ENCODE results near the gene ZNF362. TPM values are rescaled to one million over a fixed set of nuclear protein-coding genes. Genes with fewer than 3 reads are reported as not detected.

The ZNF362 gene
- total RNA-seq, 2 donors from 2014 or later, result 45.0 to 52.0 TPM

DNA sequence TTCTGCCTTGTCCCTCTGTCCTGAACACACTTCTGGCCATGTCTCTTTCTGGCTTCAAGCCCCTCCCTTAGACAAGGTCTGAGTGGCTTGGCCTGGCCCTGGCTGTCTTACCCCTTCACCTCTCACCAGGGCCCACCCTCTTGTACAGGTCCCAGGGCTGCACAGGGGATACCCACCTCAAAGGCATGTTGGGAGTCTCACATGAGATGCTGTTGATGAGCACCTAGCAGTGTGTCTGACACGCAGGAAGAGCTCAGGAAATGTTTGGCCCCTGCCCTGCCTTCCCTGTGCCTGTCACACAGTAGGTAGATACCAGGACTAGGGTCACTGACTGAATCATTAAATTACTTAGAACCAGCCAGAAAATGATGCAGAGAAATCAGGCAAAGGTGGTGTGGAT, 16.6 kb downstream of the ZNF362 start:
- intact Hi-C loops (cut with DNase I), result no loop called here
- no peak for DNase-seq (ENCODE audit: low spot score)

GRCh38 chr1:33273406-33273805, 17.1 kb downstream of the ZNF362 start:
- Histone ChIP-seq H3K27me3 (replicated peaks; ENCODE audit: insufficient read depth) (no peaks in the 10 kb centered on the region), H3K4me3 (no peak overlapping the region), H3K4me1 (replicated peaks) (no peaks in the 10 kb centered on the region), H3K27ac (no peak overlapping the region), H3K9me3 (no peaks in the 10 kb centered on the region), H3K36me3 (no peaks in the 10 kb centered on the region)
- WGBS, result 92% methylated on average over 3 of the region's 3 CpGs
- TF ChIP-seq CTCF (IDR thresholded peaks at IDR 0.05), result no peak
- TF ChIP-seq POLR2AphosphoS5 (IDR thresholded peaks at IDR 0.05), result no peak
- no peak for TF ChIP-seq POLR2A (IDR thresholded peaks at IDR 0.05)
- no peak for DNase-seq (ENCODE audit: low spot score)
- intact Hi-C loops (cut with DNase I), result no loop called here

More for the DNA sequence above, 16.6 kb downstream of the ZNF362 start:
- no peak overlapping the region for H3K27ac ChIP-seq
- no peaks in the 10 kb centered on the region for H3K9me3 ChIP-seq
- TF ChIP-seq POLR2AphosphoS5 (IDR thresholded peaks at IDR 0.05) (no peak), CTCF (IDR thresholded peaks at IDR 0.05) (no peak), POLR2A (IDR thresholded peaks at IDR 0.05) (no peak)
- no peaks in the 10 kb centered on the region for H3K4me1 ChIP-seq (replicated peaks)
- 83% methylated on average over 1 of the region's 1 CpG for WGBS
- H3K36me3 ChIP-seq, result no peaks in the 10 kb centered on the region
- no peaks in the 10 kb centered on the region for H3K27me3 ChIP-seq (replicated peaks; ENCODE audit: insufficient read depth)
- no peak overlapping the region for H3K4me3 ChIP-seq

DNA sequence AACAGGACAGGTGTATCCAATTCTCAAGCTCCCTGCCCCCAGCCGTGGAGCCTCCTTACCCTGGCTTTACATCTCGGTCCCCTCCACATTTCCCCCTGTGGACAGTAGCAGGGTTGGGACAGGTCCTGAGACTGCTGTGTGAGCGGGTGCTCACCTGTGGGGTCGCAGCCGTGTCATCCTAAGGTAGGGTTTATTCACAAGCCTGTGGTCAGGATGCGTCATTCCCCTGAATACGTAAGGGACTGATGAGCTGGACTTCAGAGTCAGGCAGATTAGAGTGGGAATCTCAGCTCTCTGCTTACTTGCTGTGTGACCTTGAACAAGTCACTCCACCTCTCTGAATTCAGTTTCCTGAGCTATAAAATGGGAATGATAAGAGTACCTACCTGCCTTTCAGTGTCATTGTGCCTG, 17.7 kb downstream of the ZNF362 start:
- no peaks in the 10 kb centered on the region for H3K27me3 ChIP-seq (replicated peaks; ENCODE audit: insufficient read depth)
- H3K36me3 ChIP-seq, result no peaks in the 10 kb centered on the region
- TF ChIP-seq POLR2AphosphoS5 (IDR thresholded peaks at IDR 0.05) (no peak), POLR2A (IDR thresholded peaks at IDR 0.05) (no peak), CTCF (IDR thresholded peaks at IDR 0.05) (no peak)
- intact Hi-C loops (cut with DNase I), result no loop called here
- H3K27ac ChIP-seq, result no peak overlapping the region
- H3K4me3 ChIP-seq, result no peak overlapping the region
- H3K4me1 ChIP-seq (replicated peaks), result no peaks in the 10 kb centered on the region
- no peak for DNase-seq (ENCODE audit: low spot score)
- 87% methylated on average over 7 of the region's 7 CpGs for WGBS
- no peaks in the 10 kb centered on the region for H3K9me3 ChIP-seq

DNA sequence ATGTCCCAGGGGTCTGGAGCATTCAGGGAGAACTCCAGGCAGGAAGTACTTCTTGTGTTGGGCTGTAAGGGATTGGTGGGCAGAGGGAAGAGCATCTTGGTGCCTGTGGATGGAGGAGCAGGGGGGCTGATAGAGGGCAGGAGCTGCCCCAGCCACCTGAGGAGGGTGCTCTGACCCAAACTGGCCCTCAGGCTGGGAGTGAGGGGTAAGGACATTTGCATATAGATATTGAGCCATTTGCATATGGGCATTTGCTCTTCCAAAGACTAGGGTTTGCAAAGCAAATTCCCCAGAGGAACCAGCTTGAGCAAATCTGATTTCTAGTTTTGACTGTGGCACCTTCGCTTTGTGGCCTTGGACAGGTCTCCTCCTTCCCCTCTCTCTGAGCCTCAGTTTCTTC, 18.2 kb downstream of the ZNF362 start:
- no peak overlapping the region for H3K27ac ChIP-seq
- H3K27me3 ChIP-seq (replicated peaks; ENCODE audit: insufficient read depth), result no peaks in the 10 kb centered on the region
- no peak for DNase-seq (ENCODE audit: low spot score)
- no peak overlapping the region for H3K4me3 ChIP-seq
- no peaks in the 10 kb centered on the region for H3K9me3 ChIP-seq
- no peaks in the 10 kb centered on the region for H3K4me1 ChIP-seq (replicated peaks)
- no peaks in the 10 kb centered on the region for H3K36me3 ChIP-seq
- 100% methylated on average over 1 of the region's 1 CpG for WGBS
- intact Hi-C loops (cut with DNase I), result no loop called here
- no peak for TF ChIP-seq POLR2AphosphoS5 (IDR thresholded peaks at IDR 0.05)
- TF ChIP-seq POLR2A (IDR thresholded peaks at IDR 0.05), result no peak
- no peak for TF ChIP-seq CTCF (IDR thresholded peaks at IDR 0.05)

GRCh38 chr1:33275195-33275594, 18.9 kb downstream of the ZNF362 start:
- H3K9me3 ChIP-seq, result no peaks in the 10 kb centered on the region
- TF ChIP-seq CTCF (IDR thresholded peaks at IDR 0.05) (no peak), POLR2AphosphoS5 (IDR thresholded peaks at IDR 0.05) (no peak), POLR2A (IDR thresholded peaks at IDR 0.05) (no peak)
- no peak overlapping the region for H3K27ac ChIP-seq
- H3K4me1 ChIP-seq (replicated peaks), result no peaks in the 10 kb centered on the region
- H3K27me3 ChIP-seq (replicated peaks; ENCODE audit: insufficient read depth), result no peaks in the 10 kb centered on the region
- no peak overlapping the region for H3K4me3 ChIP-seq
- intact Hi-C loops (cut with DNase I), result no loop called here
- 89% methylated on average over 6 of the region's 6 CpGs for WGBS
- peaks cover 0 to 2% of the 10 kb centered on the region in 2 donors for H3K36me3 ChIP-seq
- no peak for DNase-seq (ENCODE audit: low spot score)
